ENCODE results near the gene ACBD3. TPM values are rescaled to one million over a fixed set of nuclear protein-coding genes. Genes with fewer than 3 reads are reported as not detected.

ACBD3 gene
- total RNA-seq, 4 donors from 2014 or later, result 30.0 to 48.8 (median 34.3) TPM

GRCh38 chr1:226126824-226127569, 59.5 kb downstream of the ACBD3 start:
- TF ChIP-seq POLR2A (IDR thresholded peaks at IDR 0.05) (no peak), EP300 (IDR thresholded peaks at IDR 0.05) (no peak), POLR2AphosphoS5 (IDR thresholded peaks at IDR 0.05) (no peak)
- TF ChIP-seq, protein P1, sequence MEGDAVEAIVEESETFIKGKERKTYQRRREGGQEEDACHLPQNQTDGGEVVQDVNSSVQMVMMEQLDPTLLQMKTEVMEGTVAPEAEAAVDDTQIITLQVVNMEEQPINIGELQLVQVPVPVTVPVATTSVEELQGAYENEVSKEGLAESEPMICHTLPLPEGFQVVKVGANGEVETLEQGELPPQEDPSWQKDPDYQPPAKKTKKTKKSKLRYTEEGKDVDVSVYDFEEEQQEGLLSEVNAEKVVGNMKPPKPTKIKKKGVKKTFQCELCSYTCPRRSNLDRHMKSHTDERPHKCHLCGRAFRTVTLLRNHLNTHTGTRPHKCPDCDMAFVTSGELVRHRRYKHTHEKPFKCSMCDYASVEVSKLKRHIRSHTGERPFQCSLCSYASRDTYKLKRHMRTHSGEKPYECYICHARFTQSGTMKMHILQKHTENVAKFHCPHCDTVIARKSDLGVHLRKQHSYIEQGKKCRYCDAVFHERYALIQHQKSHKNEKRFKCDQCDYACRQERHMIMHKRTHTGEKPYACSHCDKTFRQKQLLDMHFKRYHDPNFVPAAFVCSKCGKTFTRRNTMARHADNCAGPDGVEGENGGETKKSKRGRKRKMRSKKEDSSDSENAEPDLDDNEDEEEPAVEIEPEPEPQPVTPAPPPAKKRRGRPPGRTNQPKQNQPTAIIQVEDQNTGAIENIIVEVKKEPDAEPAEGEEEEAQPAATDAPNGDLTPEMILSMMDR (IDR thresholded peaks at IDR 0.05), result no peak
- 51 to 56% methylated on average over 5 to 7 of the region's 31 CpGs for WGBS, 2 donors (ENCODE audit: low coverage in 1 of 2)
- Histone ChIP-seq H3K27ac (peak overlapping the region in 1 of 4 donors; percentile 54), H3K4me3 (no peak overlapping the region), H3K4me1 (peaks cover 0 to 12% (median 0%) of the 10 kb centered on the region in 3 donors), H3K9me3 (no peaks in the 10 kb centered on the region), H3K27me3 (no peaks in the 10 kb centered on the region), H3K36me3 (no peaks in the 10 kb centered on the region)
- ATAC-seq, result no peak

- TF ChIP-seq POLR2A (IDR thresholded peaks at IDR 0.05), result no peak
- TF ChIP-seq, protein P1 (IDR thresholded peaks at IDR 0.05), result no peak
- no peak for TF ChIP-seq POLR2AphosphoS5 (IDR thresholded peaks at IDR 0.05)
- TF ChIP-seq EP300 (IDR thresholded peaks at IDR 0.05), result no peak
- H3K4me3 ChIP-seq, result no peak overlapping the region
- no peak for ATAC-seq
- no peaks in the 10 kb centered on the region for H3K27me3 ChIP-seq
- H3K36me3 ChIP-seq, result no peaks in the 10 kb centered on the region
- peaks cover 0 to 23% (median 5%) of the 10 kb centered on the region in 3 donors for H3K4me1 ChIP-seq
- H3K9me3 ChIP-seq, result no peaks in the 10 kb centered on the region
- WGBS, 2 donors (ENCODE audit: low coverage in 1 of 2), result 90% methylated on average over 4 of the region's 10 CpGs; no CpG with 5 or more reads in 1 of the 2 donors
- no peak overlapping the region for H3K27ac ChIP-seq
These were observed 60.7 kb downstream of the ACBD3 start for GRCh38 chr1:226125831-226126230.

GRCh38 chr1:226125097-226125630, 61.4 kb downstream of the ACBD3 start:
- peaks cover 0 to 24% (median 5%) of the 10 kb centered on the region in 3 donors for H3K4me1 ChIP-seq
- H3K4me3 ChIP-seq, result no peak overlapping the region
- WGBS, 2 donors (ENCODE audit: low coverage in 1 of 2), result 3 to 14% methylated on average over 2 to 7 of the region's 12 CpGs
- H3K27ac ChIP-seq, result no peak overlapping the region
- no peaks in the 10 kb centered on the region for H3K36me3 ChIP-seq
- no peaks in the 10 kb centered on the region for H3K9me3 ChIP-seq
- peak; percentile 31 for ATAC-seq
- H3K27me3 ChIP-seq, result no peaks in the 10 kb centered on the region
- TF ChIP-seq POLR2AphosphoS5 (IDR thresholded peaks at IDR 0.05), result no peak
- TF ChIP-seq, protein P1 (IDR thresholded peaks at IDR 0.05), result peak in 3 of 4 experiments; percentile 88 to 95 (median 89)

DNA sequence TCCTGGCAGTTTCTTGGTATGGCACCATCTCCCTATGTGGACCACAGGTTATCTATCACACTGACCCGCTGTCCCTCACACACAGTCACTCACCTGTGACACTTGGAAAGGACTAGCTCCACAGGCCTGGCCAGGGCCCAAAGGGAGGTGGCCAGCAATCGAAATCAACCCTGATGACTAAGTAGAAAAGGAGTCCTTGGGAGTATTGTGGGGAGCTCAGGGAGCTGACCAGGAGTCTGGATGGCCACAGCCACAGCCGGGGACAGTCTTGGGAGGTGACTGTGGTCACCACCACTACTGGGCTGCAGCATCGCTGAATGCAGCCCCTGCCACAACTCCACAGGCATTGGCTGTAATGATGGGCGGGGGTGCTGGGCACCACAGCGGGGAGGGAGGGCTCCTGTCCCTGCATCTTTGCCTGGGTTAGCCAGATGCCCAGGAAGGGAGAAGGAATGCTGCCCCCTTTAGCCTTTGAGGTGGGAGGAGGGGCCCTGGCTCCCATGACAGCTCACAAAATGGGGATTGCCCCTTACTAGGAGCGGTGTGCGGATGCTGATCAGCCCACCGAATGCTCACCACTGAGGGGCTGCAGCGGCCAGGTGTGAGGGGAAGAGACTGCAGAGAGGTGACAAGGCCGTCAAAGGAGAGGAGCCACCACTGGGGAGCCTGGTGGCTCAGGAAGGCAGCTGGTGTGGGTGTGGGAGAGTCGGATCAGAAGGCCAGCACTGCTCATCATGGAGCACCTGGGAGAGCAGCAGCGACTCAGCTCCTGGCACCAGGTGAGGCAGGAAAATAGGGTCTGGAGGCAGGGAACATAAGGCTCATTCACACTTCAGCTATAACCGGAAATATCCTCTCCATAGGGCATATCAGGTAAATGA, 62.7 kb downstream of the ACBD3 start:
- no peak for TF ChIP-seq EP300 (IDR thresholded peaks at IDR 0.05)
- Histone ChIP-seq H3K27me3 (no peaks in the 10 kb centered on the region), H3K9me3 (no peaks in the 10 kb centered on the region), H3K4me1 (peaks cover 0 to 24% (median 5%) of the 10 kb centered on the region in 3 donors), H3K36me3 (no peaks in the 10 kb centered on the region), H3K27ac (no peak overlapping the region), H3K4me3 (no peak overlapping the region)
- ATAC-seq, result no peak
- WGBS, 2 donors (ENCODE audit: low coverage in 1 of 2), result 83 to 100% methylated on average over 1 to 2 of the region's 14 CpGs

DNA sequence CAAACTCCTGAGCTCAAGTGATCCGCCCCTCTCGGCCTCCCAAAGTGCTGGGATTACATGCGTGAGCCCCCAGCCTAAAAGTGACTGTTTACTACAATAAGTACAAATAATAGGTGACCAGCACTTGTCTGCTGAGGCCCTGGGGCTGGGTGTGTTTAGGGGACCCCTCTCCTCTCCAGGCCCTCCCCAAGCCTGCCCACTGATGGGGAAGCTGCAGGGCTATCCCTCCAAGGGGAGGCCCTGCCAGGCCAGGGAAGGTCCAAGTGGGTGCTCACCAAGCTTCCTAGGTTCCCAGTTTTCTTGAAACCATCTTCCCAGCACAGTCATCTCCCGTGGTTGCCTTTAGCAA, 63.4 kb downstream of the ACBD3 start:
- no peak for ATAC-seq
- Histone ChIP-seq H3K27me3 (no peaks in the 10 kb centered on the region), H3K27ac (peak overlapping the region in 1 of 4 donors; percentile 63), H3K4me1 (peaks cover 0 to 24% (median 5%) of the 10 kb centered on the region in 3 donors), H3K9me3 (no peaks in the 10 kb centered on the region), H3K4me3 (no peak overlapping the region), H3K36me3 (no peaks in the 10 kb centered on the region)
- no CpG with 5 or more reads among the region's 4 CpGs for WGBS, 2 donors (ENCODE audit: low coverage in 1 of 2)
- no peak for TF ChIP-seq EP300 (IDR thresholded peaks at IDR 0.05)
- no peak for TF ChIP-seq POLR2A (IDR thresholded peaks at IDR 0.05)
- TF ChIP-seq POLR2AphosphoS5 (IDR thresholded peaks at IDR 0.05), result no peak
- TF ChIP-seq, protein P1 (IDR thresholded peaks at IDR 0.05), result no peak

Data from gastroesophageal sphincter (tissue), 4 donors.